NT2/D1 (cell line): Measurements from ENCODE around the gene FAM120A.
A peak's percentile ranks its signal among the peaks of the same experiment; 100 is the strongest.

ENCODE experiments used
- DNase-seq: peaks from one replicate; pipeline ENCODE4 v3.0.0-alpha.2; 2011; ENCODE audit warnings: low read depth, low spot score
- H3K27me3 ChIP-seq: 2 replicates; pipeline ENCODE4 v1.6.0; 2011; ENCODE audit warnings: mild to moderate bottlenecking; ENCODE audit not compliant: insufficient read length, insufficient read depth
- H3K36me3 ChIP-seq: 2 replicates; pipeline ENCODE4 v1.6.1; 2011; ENCODE audit warnings: mild to moderate bottlenecking, low read length, mixed read lengths; ENCODE audit not compliant: insufficient read depth, insufficient read length
- H3K4me1 ChIP-seq: 2 replicates; pipeline ENCODE4 v1.5.1; 2011; ENCODE audit not compliant: insufficient read depth, insufficient read length
- H3K4me3 ChIP-seq: 2 replicates; pipeline ENCODE4 v1.5.1; 2011; ENCODE audit warnings: low read depth; ENCODE audit not compliant: insufficient read length
- H3K9ac ChIP-seq: 2 replicates; pipeline ENCODE4 v1.6.0; 2011; ENCODE audit warnings: low read depth; ENCODE audit not compliant: insufficient read length
- H3K9me3 ChIP-seq: 2 replicates; pipeline ENCODE4 v1.5.1; 2011; ENCODE audit warnings: mild to moderate bottlenecking, low read length; ENCODE audit not compliant: insufficient read depth
- SUZ12 ChIP-seq: IDR thresholded peaks from 2 replicates; pipeline ENCODE4 v1.6.1; 2011; ENCODE audit not compliant: insufficient read length, insufficient read depth; ENCODE audit errors: extremely low read depth
- YY1 ChIP-seq: IDR thresholded peaks from 2 replicates; pipeline ENCODE4 v1.6.1; 2011; ENCODE audit not compliant: insufficient read length, insufficient read depth
- ZNF274 ChIP-seq: IDR thresholded peaks from 2 replicates; pipeline ENCODE4 v1.6.1; 2011; ENCODE audit warnings: mild to moderate bottlenecking, low read depth, low read length

FAM120A gene

GRCh38 chr9:93450945-93451815 lies at the start of gene FAM120A:
FAM120A (plus strand) TSS chr9:93451685; CDS start chr9:93451916, 231 bp downstream.
- DNase-seq = no peak

GRCh38 chr9:93406371-93406770 lies 45.1 kb upstream of the FAM120A start:
- no peak for TF ChIP-seq SUZ12
- TF ChIP-seq ZNF274 = no peak
- TF ChIP-seq YY1 = no peak
- Histone ChIP-seq H3K9me3 (no peaks in the 10 kb centered on the region), H3K27me3 (no peaks in the 10 kb centered on the region), H3K9ac (no peak overlapping the region), H3K4me3 (no peak overlapping the region), H3K36me3 (no peaks in the 10 kb centered on the region), H3K4me1 (no peaks in the 10 kb centered on the region)
- DNase-seq = no peak

More at GRCh38 chr9:93450945-93451815, at the start of gene FAM120A:
- H3K9me3 ChIP-seq = no peaks in the 10 kb centered on the region
- no peaks in the 10 kb centered on the region for H3K4me1 ChIP-seq
- H3K9ac ChIP-seq = peak within 1 kb of the TSS; percentile 98
- TF ChIP-seq SUZ12 = no peak
- TF ChIP-seq ZNF274 = no peak
- TF ChIP-seq YY1 = no peak
- H3K36me3 ChIP-seq = peaks cover 38% of the 10 kb centered on the region
- no peaks in the 10 kb centered on the region for H3K27me3 ChIP-seq
- H3K4me3 ChIP-seq = peak within 1 kb of the TSS; percentile 95

GRCh38 chr9:93413530-93413929 lies 38.0 kb upstream of the FAM120A start:
- no peak for DNase-seq
- Histone ChIP-seq H3K36me3 (no peaks in the 10 kb centered on the region), H3K9me3 (peaks cover 3% of the 10 kb centered on the region; the same call in 1 of the 2 replicates), H3K9ac (no peak overlapping the region), H3K27me3 (no peaks in the 10 kb centered on the region), H3K4me1 (no peaks in the 10 kb centered on the region), H3K4me3 (no peak overlapping the region)
- TF ChIP-seq SUZ12 = no peak
- no peak for TF ChIP-seq YY1
- no peak for TF ChIP-seq ZNF274

- no peaks in the 10 kb centered on the region for H3K27me3 ChIP-seq
- H3K4me3 ChIP-seq = no peak overlapping the region
- no peaks in the 10 kb centered on the region for H3K36me3 ChIP-seq
- DNase-seq = no peak
- H3K4me1 ChIP-seq = no peaks in the 10 kb centered on the region
- no peak overlapping the region for H3K9ac ChIP-seq
- TF ChIP-seq ZNF274 = no peak
- TF ChIP-seq YY1 = no peak
- TF ChIP-seq SUZ12 = no peak
- peaks cover 3% of the 10 kb centered on the region; the same call in 1 of the 2 replicates for H3K9me3 ChIP-seq
Measured at GRCh38 chr9:93415176-93415690, 36.3 kb upstream of the FAM120A start.

- TF ChIP-seq ZNF274 (no peak), YY1 (no peak), SUZ12 (no peak)
- no peak for DNase-seq
- Histone ChIP-seq H3K4me3 (no peak overlapping the region), H3K9ac (no peak overlapping the region), H3K27me3 (no peaks in the 10 kb centered on the region), H3K4me1 (no peaks in the 10 kb centered on the region), H3K9me3 (peaks cover 3% of the 10 kb centered on the region; the same call in 1 of the 2 replicates), H3K36me3 (no peaks in the 10 kb centered on the region)
Measured at GRCh38 chr9:93416530-93417235, 34.8 kb upstream of the FAM120A start.

GRCh38 chr9:93417538-93417937 lies 33.9 kb upstream of the FAM120A start:
- H3K4me3 ChIP-seq = no peak overlapping the region
- H3K9ac ChIP-seq = no peak overlapping the region

GRCh38 chr9:93419023-93419422 lies 32.5 kb upstream of the FAM120A start:
- no peaks in the 10 kb centered on the region; the same call in 1 of the 2 replicates for H3K9me3 ChIP-seq
- DNase-seq = no peak
- H3K9ac ChIP-seq = no peak overlapping the region
- no peak overlapping the region for H3K4me3 ChIP-seq
- H3K36me3 ChIP-seq = no peaks in the 10 kb centered on the region
- H3K4me1 ChIP-seq = no peaks in the 10 kb centered on the region
- TF ChIP-seq ZNF274 (no peak), SUZ12 (no peak), YY1 (no peak)
- no peaks in the 10 kb centered on the region for H3K27me3 ChIP-seq

More at GRCh38 chr9:93417538-93417937, 33.9 kb upstream of the FAM120A start:
- Histone ChIP-seq H3K27me3 (no peaks in the 10 kb centered on the region), H3K4me1 (no peaks in the 10 kb centered on the region), H3K9me3 (peaks cover 3% of the 10 kb centered on the region; the same call in 1 of the 2 replicates), H3K36me3 (no peaks in the 10 kb centered on the region)
- TF ChIP-seq ZNF274 = no peak
- TF ChIP-seq SUZ12 = no peak
- TF ChIP-seq YY1 = no peak
- no peak for DNase-seq
